T-cell (primary cell): ENCODE data around the gene CCNG1. TPM values are rescaled to one million over a fixed set of nuclear protein-coding genes. Genes with fewer than 3 reads are reported as not detected.
A peak's percentile ranks its signal among the peaks of the same experiment; 100 is the strongest.

Experiments
- ATAC-seq, 4 experiments: fragments of 200-7000 bp in 3 of 4; fragments of 150-1000 bp in 1 of 4; cut with Tn5 transposase; replicated peaks in 1 of 4; 1 replicate in 3 of 4; 2 replicates in 1 of 4; pipeline ENCODE4 v1.10.0; 2021; ENCODE audit warnings: moderate library complexity in 3 of 4, mild to moderate bottlenecking in 2 of 4, moderate number of reproducible peaks in 1 of 4
- CTCF ChIA-PET, 2 donors: fragments of 300-600 bp; sonication (Branson Sonifier 250); formaldehyde crosslinking; loops; one replicate each; lab custom pipeline; 2022; ENCODE audit warnings: antibody characterized with exemption in 2 of 2; lab: Charles Lee
- POLR2A ChIA-PET, 2 donors: fragments of 300-600 bp; sonication (Branson Sonifier 250); formaldehyde crosslinking; loops; one replicate each; lab custom pipeline; 2022; ENCODE audit warnings: antibody characterized with exemption in 2 of 2; lab: Charles Lee
- DNase-seq, 35 experiments: peaks; one replicate each; pipeline versions ENCODE4 v3.0.0 to v3.0.0-alpha.2; 2013 to 2023
- H3K27ac ChIP-seq: one replicate; pipeline ENCODE4 v1.5.1; 2013; ENCODE audit warnings: low read length
- H3K27me3 ChIP-seq, 2 experiments: replicated peaks in 1 of 2; 1 replicate in 1 of 2; 2 replicates in 1 of 2; pipeline versions ENCODE4 v1.6.1 to v1.7.0; 2013; ENCODE audit warnings: low read length in 1 of 2, mixed read lengths in 1 of 2; ENCODE audit not compliant: control insufficient read depth in 2 of 2, insufficient read depth in 2 of 2; ENCODE audit errors: extremely low read depth in 1 of 2
- H3K36me3 ChIP-seq, 2 donors: 1 replicate in 1 of 2; 2 replicates in 1 of 2; pipeline versions ENCODE4 v1.6.1 to v1.7.0; 2013; ENCODE audit warnings: low read length in 1 of 2; ENCODE audit not compliant: control insufficient read depth in 2 of 2, insufficient read depth in 1 of 2; ENCODE audit errors: extremely low read depth in 1 of 2
- H3K4me1 ChIP-seq, 2 experiments: 1 replicate in 1 of 2; 2 replicates in 1 of 2; pipeline versions ENCODE4 v1.6.1 to v1.7.0; 2013; ENCODE audit warnings: low read length in 2 of 2, mixed read lengths in 1 of 2; ENCODE audit not compliant: insufficient read depth in 2 of 2, control insufficient read depth in 1 of 2; ENCODE audit errors: extremely low read depth in 1 of 2
- H3K4me3 ChIP-seq, 2 donors: 1 replicate in 1 of 2; 2 replicates in 1 of 2; pipeline versions ENCODE4 v1.5.1 to v1.7.0; 2013; ENCODE audit warnings: mild to moderate bottlenecking in 2 of 2, low read length in 1 of 2, moderate library complexity in 1 of 2; ENCODE audit not compliant: control insufficient read depth in 1 of 2; ENCODE audit errors: extremely low read depth in 1 of 2
- H3K9me3 ChIP-seq: 2 replicates; pipeline ENCODE4 v1.7.0; 2013
- H3K27ac Mint-ChIP-seq, 2 donors: one replicate each; pipeline ENCODE4 v1.8.0; 2020 to 2021; ENCODE audit warnings: mild to moderate bottlenecking in 2 of 2, mixed read lengths in 2 of 2
- H3K27me3 Mint-ChIP-seq, 2 donors: one replicate each; pipeline ENCODE4 v1.8.0; 2021 to 2022; ENCODE audit warnings: mixed read lengths in 2 of 2
- H3K36me3 Mint-ChIP-seq: one replicate; pipeline ENCODE4 v1.8.0; 2021; ENCODE audit warnings: mixed read lengths
- H3K4me1 Mint-ChIP-seq, 3 donors: one replicate each; pipeline ENCODE4 v1.8.0; 2020 to 2022; ENCODE audit warnings: mixed read lengths in 3 of 3, mild to moderate bottlenecking in 1 of 3
- H3K4me3 Mint-ChIP-seq, 3 donors: one replicate each; pipeline ENCODE4 v1.8.0; 2020 to 2022; ENCODE audit warnings: mild to moderate bottlenecking in 3 of 3, mixed read lengths in 3 of 3, moderate library complexity in 3 of 3
- H3K9me3 Mint-ChIP-seq, 3 donors: one replicate each; pipeline ENCODE4 v1.8.0; 2020 to 2022; ENCODE audit warnings: mixed read lengths in 3 of 3
- WGBS: methylation state at CpG from one replicate; pipeline ENCODE4 v1.1.5; 2013; ENCODE audit warnings: missing lambda C conversion rate; ENCODE audit not compliant: insufficient coverage; 5-methylcytosine and 5-hydroxymethylcytosine counted together
- total RNA-seq, 35 experiments: library from RNA in 6 of 35; stranded (reverse) in 6 of 35; fragments of 120-200 nt in 1 of 35; gene quantifications; one replicate each; pipeline versions ENCODE4 v1.2.1 to v1.2.4 and lab custom pipeline; 2013 to 2026

The CCNG1 gene
- total RNA-seq, 5 donors from 2014 or later (not counting 1 experiment from before 2014, with no cell fraction given): 108 to 129 (median 112) TPM

GRCh38 chr5:163436515-163436914 is 880 bp upstream of the CCNG1 start:
- H3K4me1 Mint-ChIP-seq: peaks cover 38 to 45% (median 45%) of the 10 kb centered on the region in 3 donors
- peak overlapping the region; percentile 90 to 95 for H3K27ac Mint-ChIP-seq
- DNase-seq: no peak
- no CpG with 5 or more reads among the region's 4 CpGs for WGBS
- peak overlapping the region; percentile 88 to 89 (median 89) for H3K4me3 Mint-ChIP-seq
- Histone ChIP-seq H3K9me3 (no peaks in the 10 kb centered on the region), H3K27ac (peak overlapping the region; percentile 87), H3K4me1 (peaks cover 16 to 18% of the 10 kb centered on the region in 2 experiments), H3K36me3 (peaks cover 0 to 13% of the 10 kb centered on the region in 2 donors), H3K4me3 (no peak overlapping the region), H3K27me3 (no peaks in the 10 kb centered on the region)
- peaks cover 0 to 3% of the 10 kb centered on the region in 2 donors for H3K27me3 Mint-ChIP-seq
- ChIA-PET POLR2A (interaction anchor here in 1 of 2 donors (0.7 kb wide), 1 partner anchor 72 kb away, joined by 3 read pairs; no protein-coding TSS in a partner anchor), CTCF (no interaction called here)
- ATAC-seq: no peak
- no peaks in the 10 kb centered on the region for H3K9me3 Mint-ChIP-seq
- peaks cover 12% of the 10 kb centered on the region for H3K36me3 Mint-ChIP-seq

- Mint-ChIP-seq H3K27me3 (no peaks in the 10 kb centered on the region), H3K9me3 (no peaks in the 10 kb centered on the region), H3K36me3 (peaks cover 12% of the 10 kb centered on the region), H3K4me3 (peak overlapping the region; percentile 88 to 89 (median 89)), H3K27ac (peak overlapping the region; percentile 90 to 95), H3K4me1 (peaks cover 38 to 46% (median 45%) of the 10 kb centered on the region in 3 donors)
- DNase-seq: no peak
- 0% methylated on average over 3 of the region's 6 CpGs for WGBS
- ChIA-PET CTCF (interaction anchor here in 1 of 2 donors (1.4 kb wide), 1 partner anchor 36 kb away, joined by 6 read pairs; no protein-coding TSS in a partner anchor), POLR2A (no interaction called here)
- peak overlapping the region; percentile 87 for H3K27ac ChIP-seq
- peak overlapping the region; percentile 93 to 98 for H3K4me3 ChIP-seq
- H3K36me3 ChIP-seq: peaks cover 0 to 17% of the 10 kb centered on the region in 2 donors
- no peaks in the 10 kb centered on the region for H3K27me3 ChIP-seq
- peaks cover 16 to 18% of the 10 kb centered on the region in 2 experiments for H3K4me1 ChIP-seq
- ATAC-seq: no peak
- H3K9me3 ChIP-seq: no peaks in the 10 kb centered on the region
These were observed 435 bp upstream of the CCNG1 start for GRCh38 chr5:163437011-163437308.

GRCh38 chr5:163439092-163439425 is 1.7 kb downstream of the CCNG1 start:
- Mint-ChIP-seq H3K9me3 (no peaks in the 10 kb centered on the region), H3K4me3 (peak overlapping the region; percentile 88 to 89 (median 89)), H3K4me1 (peaks cover 38 to 48% (median 48%) of the 10 kb centered on the region in 3 donors), H3K27me3 (no peaks in the 10 kb centered on the region), H3K27ac (peak overlapping the region; percentile 76 to 78), H3K36me3 (peaks cover 22% of the 10 kb centered on the region)
- ATAC-seq (no peak), DNase-seq (peak in 1 of 35 experiments; percentile 9)
- WGBS: 14% methylated on average over 1 of the region's 2 CpGs
- ChIA-PET CTCF (interaction anchor here (0.6 to 5.7 kb wide), 2 partner anchors 22 to 41 kb away, joined by 3 to 55 read pairs; partner anchors contain the start of genes HMMR (in 1 of the 2) and NUDCD2 (in 1 of the 2)), POLR2A (no interaction called here)
- no peaks in the 10 kb centered on the region for H3K9me3 ChIP-seq
- peaks cover 3 to 31% of the 10 kb centered on the region in 2 donors for H3K36me3 ChIP-seq
- H3K27me3 ChIP-seq: no peaks in the 10 kb centered on the region
- H3K4me3 ChIP-seq: no peak overlapping the region
- no peak overlapping the region for H3K27ac ChIP-seq
- H3K4me1 ChIP-seq: peaks cover 16 to 18% of the 10 kb centered on the region in 2 experiments

- Mint-ChIP-seq H3K36me3 (peaks cover 25% of the 10 kb centered on the region), H3K27ac (peak overlapping the region; percentile 10 to 59), H3K27me3 (no peaks in the 10 kb centered on the region), H3K4me3 (no peak overlapping the region), H3K4me1 (peaks cover 38 to 52% (median 52%) of the 10 kb centered on the region in 3 donors), H3K9me3 (no peaks in the 10 kb centered on the region)
- H3K4me1 ChIP-seq: peaks cover 16 to 18% of the 10 kb centered on the region in 2 experiments
- ATAC-seq: no peak
- H3K36me3 ChIP-seq: peaks cover 3 to 44% of the 10 kb centered on the region in 2 donors
- DNase-seq: no peak
- CTCF ChIA-PET: interaction anchor here in 1 of 2 donors (1.4 to 5.7 kb wide), 4 partner anchors 8 to 32 kb away, joined by 5 to 55 read pairs (median 6); partner anchors contain the start of genes HMMR and NUDCD2
- H3K9me3 ChIP-seq: no peaks in the 10 kb centered on the region
- H3K4me3 ChIP-seq: no peak overlapping the region
- no peaks in the 10 kb centered on the region for H3K27me3 ChIP-seq
- WGBS: no CpG with 5 or more reads among the region's 3 CpGs
- no peak overlapping the region for H3K27ac ChIP-seq
- POLR2A ChIA-PET: interaction anchor here in 1 of 2 donors (2.0 kb wide), 1 partner anchor 18 kb away, joined by 14 read pairs; the partner anchor contains the start of genes HMMR and NUDCD2
These were observed 3.6 kb downstream of the CCNG1 start for GRCh38 chr5:163440954-163441353.

- no peak overlapping the region for H3K4me3 Mint-ChIP-seq
- H3K36me3 Mint-ChIP-seq: peaks cover 52% of the 10 kb centered on the region
- H3K9me3 ChIP-seq: no peaks in the 10 kb centered on the region
- no peaks in the 10 kb centered on the region for H3K27me3 ChIP-seq
- H3K4me3 ChIP-seq: no peak overlapping the region
- no peaks in the 10 kb centered on the region for H3K27me3 Mint-ChIP-seq
- CTCF ChIA-PET: no interaction called here
- POLR2A ChIA-PET: no interaction called here
- H3K27ac ChIP-seq: no peak overlapping the region
- WGBS: no CpG with 5 or more reads among the region's 1 CpG
- H3K27ac Mint-ChIP-seq: peak overlapping the region; percentile 4 to 23
- peaks cover 16 to 32% (median 29%) of the 10 kb centered on the region in 3 donors for H3K4me1 Mint-ChIP-seq
- peaks cover 0 to 2% of the 10 kb centered on the region in 2 experiments for H3K4me1 ChIP-seq
- ATAC-seq (no peak), DNase-seq (no peak)
- H3K9me3 Mint-ChIP-seq: no peaks in the 10 kb centered on the region
- peaks cover 3 to 64% of the 10 kb centered on the region in 2 donors for H3K36me3 ChIP-seq
These were observed 7.1 kb downstream of the CCNG1 start for GRCh38 chr5:163444526-163444925.

- no peaks in the 10 kb centered on the region for H3K9me3 ChIP-seq
- no peaks in the 10 kb centered on the region for H3K27me3 ChIP-seq
- ATAC-seq (no peak), DNase-seq (no peak)
- CTCF ChIA-PET: interaction anchor here in 1 of 2 donors (0.9 kb wide), 1 partner anchor 16 kb away, joined by 6 read pairs; the partner anchor contains the start of gene HMMR
- peaks cover 3 to 63% of the 10 kb centered on the region in 2 donors for H3K36me3 ChIP-seq
- WGBS: no CpG with 5 or more reads among the region's 6 CpGs
- no peak overlapping the region for H3K4me3 ChIP-seq
- no peak overlapping the region for H3K4me3 Mint-ChIP-seq
- no peak overlapping the region for H3K27ac ChIP-seq
- POLR2A ChIA-PET: interaction anchor here in 1 of 2 donors (0.6 to 0.8 kb wide), 2 partner anchors 15 to 60 kb away, joined by 3 read pairs; partner anchors contain the start of genes HMMR, MAT2B and NUDCD2
- H3K4me1 ChIP-seq: no peaks in the 10 kb centered on the region
- no peak overlapping the region for H3K27ac Mint-ChIP-seq
- H3K4me1 Mint-ChIP-seq: peaks cover 8 to 23% (median 22%) of the 10 kb centered on the region in 3 donors
- no peaks in the 10 kb centered on the region for H3K27me3 Mint-ChIP-seq
- no peaks in the 10 kb centered on the region for H3K9me3 Mint-ChIP-seq
- peaks cover 50% of the 10 kb centered on the region for H3K36me3 Mint-ChIP-seq
These were observed 8.0 kb downstream of the CCNG1 start for GRCh38 chr5:163445345-163445744.
